ENCODE results near the gene PTGR2. TPM values are rescaled to one million over a fixed set of nuclear protein-coding genes. Genes with fewer than 3 reads are reported as not detected.

Gene PTGR2
- total RNA-seq, 1 experiment from 2014 or later, result 16.0 TPM

GRCh38 chr14:73817020-73817655, 34.5 kb upstream of the PTGR2 start:
- Histone ChIP-seq H3K27me3 (replicated peaks; ENCODE audit: insufficient read depth, low read depth, low read length, poor library complexity) (no peaks in the 10 kb centered on the region), H3K9me3 (ENCODE audit: low read depth, low read length, poor library complexity, severe bottlenecking) (no peaks in the 10 kb centered on the region), H3K4me1 (ENCODE audit: insufficient read depth, low read length, poor library complexity, severe bottlenecking) (no peaks in the 10 kb centered on the region), H3K4me3 (ENCODE audit: low read depth, low read length, poor library complexity, severe bottlenecking) (no peak overlapping the region), H3K36me3 (ENCODE audit: insufficient read depth, low read length, poor library complexity, severe bottlenecking) (no peaks in the 10 kb centered on the region), H3K27ac (ENCODE audit: low read depth, low read length, poor library complexity, severe bottlenecking) (no peak overlapping the region)
- intact Hi-C loops (cut with micrococcal nuclease; ENCODE audit: unreplicated experiment), result no loop called here
- POLR2A ChIA-PET (ENCODE audit: low non-redundant PET), result interaction anchor here (0.7 kb wide), 1 partner anchor 134 kb away, joined by 3 read pairs; no protein-coding TSS in a partner anchor
- no peak for DNase-seq (ENCODE audit: low spot score)
- no peak for TF ChIP-seq CTCF (conservative IDR thresholded peaks at IDR 0.05; ENCODE audit: low read depth, low read length)
- no peak for TF ChIP-seq EZH2 (IDR thresholded peaks at IDR 0.05; ENCODE audit: borderline replicate concordance, low read depth, low read length, poor library complexity, severe bottlenecking)
- BruUV-seq (replicated peaks), result no TSS peak
- CTCF ChIA-PET, result no interaction called here

- TF ChIP-seq EZH2 (IDR thresholded peaks at IDR 0.05; ENCODE audit: borderline replicate concordance, low read depth, low read length, poor library complexity, severe bottlenecking), result no peak
- no peak for TF ChIP-seq CTCF (conservative IDR thresholded peaks at IDR 0.05; ENCODE audit: low read depth, low read length)
- Histone ChIP-seq H3K9me3 (ENCODE audit: low read depth, low read length, poor library complexity, severe bottlenecking) (no peaks in the 10 kb centered on the region), H3K4me1 (ENCODE audit: insufficient read depth, low read length, poor library complexity, severe bottlenecking) (no peaks in the 10 kb centered on the region), H3K27ac (ENCODE audit: low read depth, low read length, poor library complexity, severe bottlenecking) (no peak overlapping the region), H3K36me3 (ENCODE audit: insufficient read depth, low read length, poor library complexity, severe bottlenecking) (no peaks in the 10 kb centered on the region), H3K27me3 (replicated peaks; ENCODE audit: insufficient read depth, low read depth, low read length, poor library complexity) (no peaks in the 10 kb centered on the region), H3K4me3 (ENCODE audit: low read depth, low read length, poor library complexity, severe bottlenecking) (no peak overlapping the region)
- no peak for DNase-seq (ENCODE audit: low spot score)
- CTCF ChIA-PET, result no interaction called here
- intact Hi-C loops (cut with micrococcal nuclease; ENCODE audit: unreplicated experiment), result no loop called here
- no TSS peak for BruUV-seq (replicated peaks)
- POLR2A ChIA-PET (ENCODE audit: low non-redundant PET), result no interaction called here
These were observed 32.8 kb upstream of the PTGR2 start for GRCh38 chr14:73818821-73819220.

GRCh38 chr14:73820631-73821030, 31.0 kb upstream of the PTGR2 start:
- intact Hi-C loops (cut with micrococcal nuclease; ENCODE audit: unreplicated experiment), result no loop called here
- DNase-seq (ENCODE audit: low spot score), result no peak
- CTCF ChIA-PET, result no interaction called here
- Histone ChIP-seq H3K9me3 (ENCODE audit: low read depth, low read length, poor library complexity, severe bottlenecking) (no peaks in the 10 kb centered on the region), H3K27ac (ENCODE audit: low read depth, low read length, poor library complexity, severe bottlenecking) (no peak overlapping the region), H3K36me3 (ENCODE audit: insufficient read depth, low read length, poor library complexity, severe bottlenecking) (no peaks in the 10 kb centered on the region), H3K27me3 (replicated peaks; ENCODE audit: insufficient read depth, low read depth, low read length, poor library complexity) (no peaks in the 10 kb centered on the region), H3K4me1 (ENCODE audit: insufficient read depth, low read length, poor library complexity, severe bottlenecking) (peaks cover 4% of the 10 kb centered on the region), H3K4me3 (ENCODE audit: low read depth, low read length, poor library complexity, severe bottlenecking) (no peak overlapping the region)
- TF ChIP-seq EZH2 (IDR thresholded peaks at IDR 0.05; ENCODE audit: borderline replicate concordance, low read depth, low read length, poor library complexity, severe bottlenecking) (no peak), CTCF (conservative IDR thresholded peaks at IDR 0.05; ENCODE audit: low read depth, low read length) (no peak)
- BruUV-seq (replicated peaks), result no TSS peak
- POLR2A ChIA-PET (ENCODE audit: low non-redundant PET), result no interaction called here
